Measurements from ENCODE around the gene TGFBR3. TPM values are rescaled to one million over a fixed set of nuclear protein-coding genes. Genes with fewer than 3 reads are reported as not detected.

The TGFBR3 gene
- total and polyA plus RNA-seq, 2 of the 8 experiments (the other 6 are each of a cell fraction or from before 2014, with no cell fraction given) = 2.0 to 6.1 TPM

DNA sequence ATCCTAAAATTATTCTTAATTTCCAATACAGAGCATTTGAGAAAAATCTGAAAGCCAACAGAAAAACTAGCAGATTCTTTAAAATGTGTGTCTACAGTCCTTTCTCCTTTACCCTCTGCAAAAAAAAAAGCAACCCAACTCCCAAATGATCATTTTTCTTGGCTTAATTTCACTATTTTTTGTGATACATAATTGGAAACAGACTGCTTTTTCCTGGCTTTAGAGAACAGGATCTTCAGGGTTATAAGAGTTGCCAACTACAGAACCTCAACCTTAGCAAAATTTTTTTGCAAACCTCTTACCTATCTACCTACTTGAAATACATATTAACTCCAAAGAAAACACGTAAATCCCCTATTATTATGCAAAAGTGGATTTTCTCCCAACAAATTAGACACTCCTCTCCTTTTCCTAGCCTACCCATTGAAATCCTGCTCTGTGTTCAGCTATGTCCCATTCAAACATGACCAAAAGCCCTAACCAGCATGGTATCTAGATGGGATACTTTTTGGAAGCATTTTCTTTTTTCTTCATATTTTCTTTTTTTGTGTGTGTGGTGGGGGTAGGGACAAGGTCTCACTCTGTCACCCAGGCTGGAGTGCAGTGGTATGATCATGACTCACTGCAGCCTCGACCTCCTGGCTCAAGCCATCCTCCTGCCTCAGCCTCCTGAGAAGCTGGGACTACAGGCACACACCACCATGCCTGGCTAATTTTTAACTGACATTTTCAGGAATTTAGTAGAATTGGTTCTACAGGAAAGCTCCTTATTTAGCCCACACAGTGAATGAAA, 9.0 kb downstream of the TGFBR3 start:
- Histone ChIP-seq H3K18ac (ENCODE audit: extremely low read depth, low read length) (no peak overlapping the region), H4K91ac (replicated peaks; ENCODE audit: insufficient read length, low read length) (no peak overlapping the region), H3K9ac (replicated peaks in 1 of 4; ENCODE audit: extremely low read depth in 1 of 4, low read depth in 3 of 4, low read length in 3 of 4) (no peak overlapping the region), H3K4me3 (ENCODE audit: extremely low read depth in 1 of 4, insufficient read depth in 2 of 4, low read depth in 3 of 4, low read length in 4 of 4) (no peak overlapping the region), H2BK20ac (ENCODE audit: low read length) (no peak overlapping the region), H2BK15ac (ENCODE audit: low read length) (no peak overlapping the region), H3K79me1 (ENCODE audit: low read depth, low read length) (no peaks in the 10 kb centered on the region), H4K8ac (ENCODE audit: extremely low read depth, insufficient read depth, low read length) (no peak overlapping the region), H3K27ac (ENCODE audit: low read depth, low read length) (no peak overlapping the region), H3K9me3 (ENCODE audit: insufficient read depth in 2 of 2, low read depth in 1 of 2, low read length in 1 of 2) (no peaks in the 10 kb centered on the region), H3K23ac (ENCODE audit: insufficient read length) (no peak overlapping the region), H3K4me2 (ENCODE audit: insufficient read depth in 1 of 2, low read depth in 2 of 2, low read length in 2 of 2) (no peak overlapping the region), H4K20me1 (replicated peaks in 1 of 2; ENCODE audit: control insufficient read depth in 1 of 2, insufficient read depth in 2 of 2, low read length in 2 of 2) (no peaks in the 10 kb centered on the region), H3K56ac (replicated peaks; ENCODE audit: insufficient read length, low read depth, low read length) (no peak overlapping the region), H3K23me2 (ENCODE audit: low read depth, low read length) (no peaks in the 10 kb centered on the region), H2BK5ac (ENCODE audit: low read depth, low read length) (no peak overlapping the region), H3K4me1 (replicated peaks in 1 of 4; ENCODE audit: control insufficient read depth in 3 of 4, insufficient read depth in 4 of 4, low read length in 3 of 4) (no peaks in the 10 kb centered on the region; a peak in 1 of 7 replicates), H3K4ac (replicated peaks; ENCODE audit: insufficient read length, low read depth, low read length) (no peak overlapping the region), H2AFZ (ENCODE audit: low read length) (no peak overlapping the region), H3K36me3 (ENCODE audit: control insufficient read depth in 2 of 4, insufficient read depth in 4 of 4, low read length in 3 of 4) (no peaks in the 10 kb centered on the region), H3K14ac (ENCODE audit: insufficient read length) (no peak overlapping the region), H4K5ac (ENCODE audit: insufficient read length, low read depth, low read length) (no peak overlapping the region), H2BK120ac (replicated peaks; ENCODE audit: low read depth, low read length) (no peak overlapping the region), H3K27me3 (replicated peaks in 1 of 4; ENCODE audit: control insufficient read depth in 3 of 4, extremely low read depth in 1 of 4, insufficient read depth in 3 of 4, low read length in 3 of 4) (no peaks in the 10 kb centered on the region), H2AK5ac (ENCODE audit: low read depth, low read length) (no peak overlapping the region), H2BK12ac (ENCODE audit: low read depth, low read length) (no peak overlapping the region), H3K79me2 (ENCODE audit: control insufficient read depth in 1 of 2, insufficient read depth in 2 of 2, low read length in 2 of 2) (no peaks in the 10 kb centered on the region)
- POLR2A ChIA-PET (ENCODE audit: partially characterized antibody) = interaction anchor here (1.0 kb wide), 1 partner anchor 9 kb away, joined by 3 read pairs; the partner anchor contains the start of gene TGFBR3
- CTCF ChIA-PET (ENCODE audit: partially characterized antibody) = no interaction called here
- no peak for FAIRE-seq
- 84% methylated on average over 2 of the region's 2 CpGs; no CpG with 5 or more reads in 1 of the 2 experiments for WGBS, 2 experiments (ENCODE audit: extremely low coverage in 1 of 2, insufficient coverage in 1 of 2, insufficient read length in 1 of 2, insufficient replicate concordance in 2 of 2, low coverage in 1 of 2, low lambda C conversion rate in 2 of 2, missing lambda C conversion rate in 1 of 2)
- TF ChIP-seq TAF7 (optimal IDR thresholded peaks at IDR 0.05; ENCODE audit: borderline replicate concordance, low read depth, low read length) = no peak
- TF ChIP-seq GTF2F1 (IDR thresholded peaks at IDR 0.05; ENCODE audit: borderline replicate concordance, low read depth, low read length) = no peak
- TF ChIP-seq JUN (IDR thresholded peaks at IDR 0.05; ENCODE audit: low read depth, low read length) = no peak
- TF ChIP-seq ZNF274 (IDR thresholded peaks at IDR 0.05; ENCODE audit: borderline replicate concordance, extremely low read depth, low read length) = no peak
- no peak for TF ChIP-seq POLR2A (IDR thresholded peaks at IDR 0.05; ENCODE audit: control extremely low read depth in 1 of 2, low read depth in 2 of 2, low read length in 2 of 2)
- TF ChIP-seq SIX5 (IDR thresholded peaks at IDR 0.05; ENCODE audit: low read depth, low read length) = no peak
- no peak for TF ChIP-seq POU5F1 (IDR thresholded peaks at IDR 0.05; ENCODE audit: low read depth, low read length)
- TF ChIP-seq SUZ12 (IDR thresholded peaks at IDR 0.05; ENCODE audit: low read length) = no peak
- TF ChIP-seq SP4 (IDR thresholded peaks at IDR 0.05; ENCODE audit: low read length) = no peak
- TF ChIP-seq CBX5 (IDR thresholded peaks at IDR 0.05; ENCODE audit: low read depth, low read length) = no peak
- TF ChIP-seq SP1 (IDR thresholded peaks at IDR 0.05; ENCODE audit: low read depth, low read length) = no peak
- no peak for TF ChIP-seq RAD21 (IDR thresholded peaks at IDR 0.05 in 1 of 2, conservative IDR thresholded peaks at IDR 0.05 in 1 of 2; ENCODE audit: low read depth in 2 of 2, low read length in 2 of 2)
- no peak for TF ChIP-seq NRF1 (IDR thresholded peaks at IDR 0.05; ENCODE audit: low read depth, low read length)
- no peak for DNase-seq (ENCODE audit: low read depth in 1 of 2, low spot score in 2 of 2)

Data from H1 (cell line).